A204.1 (cell line): Measurements from ENCODE around the gene NGFR.

Experiments
- FAIRE-seq: peaks from 2 replicates; lab custom pipeline; 2012; peaks lifted over from hg19 to GRCh38; lab: Jason Lieb, UNC

Gene NGFR

DNA sequence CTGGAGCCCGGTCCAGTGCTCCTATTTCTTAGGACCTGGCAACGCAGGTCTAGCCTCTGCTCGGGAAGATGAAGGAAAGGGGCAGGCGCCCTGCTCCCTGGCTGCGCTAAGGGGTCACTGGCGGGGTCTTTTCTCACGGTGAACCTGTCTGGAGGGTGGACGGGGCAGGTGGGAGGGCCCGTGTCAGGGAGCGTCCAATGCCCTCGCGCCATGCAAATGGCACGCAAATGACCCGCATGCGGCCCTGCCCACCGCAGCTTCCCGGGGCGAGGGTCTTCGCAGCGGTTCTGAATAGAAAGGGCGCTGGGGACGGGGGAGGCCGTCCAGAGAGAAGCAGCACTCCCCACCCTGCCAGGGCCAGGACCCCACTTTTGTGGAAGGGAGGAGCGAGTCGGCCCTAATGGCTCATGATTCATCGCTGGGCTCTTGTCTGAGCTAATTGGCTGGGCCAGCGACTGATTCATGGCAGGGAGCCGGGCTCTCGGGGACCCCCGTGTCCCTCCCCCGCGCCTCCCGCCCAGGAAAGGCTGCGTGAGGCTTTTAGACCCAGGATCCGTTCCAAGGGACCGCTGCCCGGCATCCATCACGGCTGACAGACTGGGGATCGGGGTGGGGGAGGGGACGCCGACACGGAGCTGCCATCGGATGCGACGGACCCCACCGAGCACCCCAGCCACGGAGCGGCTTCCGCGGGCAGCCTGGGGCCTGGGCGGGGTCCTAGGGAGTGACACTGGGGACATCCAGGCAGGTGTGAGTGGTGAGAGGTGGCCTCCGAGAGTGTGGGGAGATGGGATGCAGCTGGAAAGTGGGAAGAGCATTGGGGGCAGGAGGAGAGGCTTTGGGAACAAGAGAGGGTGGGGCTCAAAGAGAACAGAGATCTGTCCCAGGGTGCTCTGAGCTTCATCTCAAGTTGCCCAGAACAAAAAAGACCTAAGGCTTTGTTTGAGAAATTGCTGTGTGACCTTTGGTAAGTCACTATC lies 25.0 kb upstream of the NGFR start:
- FAIRE-seq, result no peak

DNA sequence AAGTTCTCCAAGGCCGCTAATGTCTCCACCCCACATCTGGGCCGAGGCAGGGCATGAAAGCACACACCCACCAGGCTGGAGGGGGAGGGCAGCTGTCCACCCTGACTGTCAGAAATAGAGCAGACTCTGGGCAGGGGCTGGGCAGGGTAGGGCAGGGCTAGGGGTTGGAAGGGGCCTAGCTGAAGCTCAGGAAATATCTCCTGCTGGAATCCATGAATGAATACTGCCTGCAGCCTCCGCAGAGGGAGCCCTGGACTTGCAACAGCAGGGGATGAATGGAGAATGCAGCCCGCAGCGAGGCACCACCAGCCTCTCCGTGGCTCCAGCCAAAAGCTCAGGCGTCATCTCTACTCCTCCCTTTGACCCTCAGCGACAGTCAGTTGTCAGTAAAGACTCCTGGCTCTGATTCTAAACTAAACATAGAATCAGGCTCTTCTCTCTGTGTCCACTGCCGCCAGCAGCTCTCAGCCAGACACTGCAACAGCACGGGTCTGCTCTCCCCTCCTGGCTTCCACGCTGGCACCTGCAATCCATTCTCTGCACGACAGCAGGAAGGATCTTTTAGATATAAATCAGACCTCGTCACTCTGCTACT lies 23.9 kb upstream of the NGFR start:
- no peak for FAIRE-seq

DNA sequence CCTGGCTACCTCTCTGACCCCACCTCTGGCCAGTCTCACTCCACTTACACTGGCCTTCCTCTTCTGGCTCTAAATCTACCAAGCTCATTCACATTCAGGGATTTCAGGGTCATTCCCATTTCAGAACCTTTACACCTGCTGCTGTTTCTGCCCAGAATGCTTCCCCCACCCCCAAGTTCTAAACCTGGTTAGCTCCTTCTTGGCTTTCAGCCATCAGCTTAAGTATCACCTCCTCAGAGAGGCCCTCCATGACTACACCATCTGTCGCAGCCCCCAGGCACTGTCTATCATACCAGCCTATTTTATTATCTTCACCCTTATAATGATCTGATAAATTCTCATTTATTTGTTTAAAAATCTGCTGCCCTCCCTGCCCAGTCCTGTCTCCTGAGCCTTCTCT lies 23.3 kb upstream of the NGFR start:
- FAIRE-seq, result no peak

DNA sequence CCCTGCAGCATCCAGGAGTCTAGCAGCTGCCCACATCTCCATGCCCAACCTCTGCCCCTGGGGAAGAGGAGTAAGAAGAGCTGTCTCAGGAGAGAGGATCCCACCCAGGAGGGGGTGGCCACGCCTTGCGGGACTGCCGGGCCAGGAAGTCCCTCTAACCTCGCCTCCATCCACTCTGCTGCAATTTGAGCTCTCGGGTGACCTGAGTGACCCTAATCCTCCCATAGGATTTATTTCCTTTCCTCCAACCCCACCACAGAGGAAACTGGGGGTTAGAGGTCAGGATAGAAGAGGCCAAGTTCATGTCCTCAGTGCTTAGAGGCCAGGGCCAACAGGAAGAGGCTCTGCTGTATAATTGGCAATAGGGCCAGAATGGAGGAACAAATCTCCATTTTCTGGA lies 22.6 kb upstream of the NGFR start:
- FAIRE-seq, result no peak

DNA sequence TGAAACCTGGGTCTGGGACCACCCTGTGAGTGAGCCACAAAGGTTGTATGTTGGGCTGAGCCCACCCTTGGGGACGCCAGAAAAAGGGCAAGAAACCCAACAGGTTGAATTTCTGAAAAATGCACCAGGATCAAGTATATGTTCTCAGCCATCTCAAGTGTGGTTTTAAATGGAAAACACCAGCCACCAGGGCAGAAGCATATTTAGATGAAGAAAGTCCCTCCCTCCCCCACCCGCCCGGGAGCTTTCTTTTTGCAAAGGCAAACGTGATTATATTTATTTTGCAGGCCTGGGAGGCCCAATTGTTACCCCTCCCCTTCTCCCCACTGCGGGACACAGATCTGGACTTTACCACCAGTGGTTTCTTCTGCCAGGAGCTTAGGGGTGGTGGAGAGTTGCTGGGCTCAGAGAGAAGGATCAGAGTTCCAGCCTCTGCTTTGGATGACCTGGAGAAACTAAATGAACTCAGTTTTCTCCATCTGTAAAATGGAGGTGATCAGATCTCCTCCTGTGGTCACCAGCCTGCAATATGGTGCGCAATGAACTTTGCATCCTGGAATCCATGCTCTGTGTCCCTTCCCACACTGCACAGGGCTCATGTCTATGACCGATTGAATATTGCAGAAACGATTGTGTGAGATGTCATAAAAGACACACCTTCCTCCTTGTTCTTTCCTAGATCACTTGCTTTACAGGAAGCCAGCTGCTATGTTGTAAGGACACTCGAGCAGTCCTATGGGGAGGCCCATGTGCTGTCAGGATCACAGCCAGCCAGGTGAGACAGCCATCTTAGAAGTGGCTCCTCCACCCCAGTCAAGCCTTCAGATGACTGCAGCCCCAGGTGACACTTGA lies 21.0 kb upstream of the NGFR start:
- FAIRE-seq, result no peak

DNA sequence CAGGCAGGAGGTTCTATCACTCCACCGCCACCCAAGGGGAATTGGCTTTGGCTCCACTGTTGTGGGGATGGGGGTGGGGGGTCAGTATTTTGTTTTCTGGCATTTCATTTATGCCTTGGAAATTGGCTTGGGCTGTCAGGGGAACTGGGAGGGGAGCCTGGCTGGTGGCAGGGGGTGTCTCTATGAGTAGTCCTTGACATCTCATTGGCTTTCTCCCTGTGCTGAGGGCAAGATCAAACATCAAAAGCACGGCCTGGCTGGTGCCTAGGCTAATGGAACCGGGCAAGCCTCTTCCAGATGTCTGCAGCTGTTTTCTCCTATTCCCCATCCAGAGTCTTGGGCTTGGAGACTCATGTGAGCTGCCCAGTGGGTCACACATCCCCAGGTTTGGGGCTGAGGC lies 17.4 kb upstream of the NGFR start:
- FAIRE-seq, result no peak

DNA sequence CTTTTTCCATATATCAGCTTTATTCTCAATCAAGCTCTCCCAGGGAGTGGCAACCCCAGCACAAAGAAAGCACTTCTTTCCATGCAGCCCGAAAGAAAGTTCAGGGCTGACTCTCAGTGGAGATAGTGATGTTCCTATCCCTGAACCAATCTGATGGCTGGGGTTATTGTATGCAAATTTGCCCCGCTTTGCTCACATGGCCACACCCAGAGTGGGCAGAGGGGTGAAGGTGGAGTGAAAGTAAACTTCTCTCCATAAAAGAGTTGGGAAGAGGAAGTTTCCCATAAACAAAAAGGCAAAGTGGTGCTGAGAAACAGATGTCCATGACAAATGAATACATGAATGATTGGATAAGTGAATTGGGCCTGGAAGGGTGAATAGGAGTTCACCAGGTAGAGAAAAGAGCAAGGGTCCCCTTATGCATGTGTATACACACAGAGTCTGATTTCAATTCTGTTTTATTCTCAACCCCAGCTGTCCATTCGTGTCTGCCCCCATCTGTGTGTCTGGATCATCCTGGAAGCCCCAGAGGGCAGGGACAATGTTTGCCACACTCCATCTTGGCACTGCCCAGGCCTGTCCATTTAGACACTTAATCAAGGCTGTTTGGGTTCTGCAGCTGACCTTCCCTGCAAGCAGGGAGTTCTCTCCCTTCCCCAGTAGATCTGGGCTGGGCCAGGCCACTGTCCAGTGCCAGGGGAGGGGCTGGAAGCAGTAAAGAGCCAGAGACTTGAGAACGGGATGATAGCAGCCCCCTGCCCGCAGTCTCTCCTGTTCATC lies 14.1 kb upstream of the NGFR start:
- FAIRE-seq, result no peak

DNA sequence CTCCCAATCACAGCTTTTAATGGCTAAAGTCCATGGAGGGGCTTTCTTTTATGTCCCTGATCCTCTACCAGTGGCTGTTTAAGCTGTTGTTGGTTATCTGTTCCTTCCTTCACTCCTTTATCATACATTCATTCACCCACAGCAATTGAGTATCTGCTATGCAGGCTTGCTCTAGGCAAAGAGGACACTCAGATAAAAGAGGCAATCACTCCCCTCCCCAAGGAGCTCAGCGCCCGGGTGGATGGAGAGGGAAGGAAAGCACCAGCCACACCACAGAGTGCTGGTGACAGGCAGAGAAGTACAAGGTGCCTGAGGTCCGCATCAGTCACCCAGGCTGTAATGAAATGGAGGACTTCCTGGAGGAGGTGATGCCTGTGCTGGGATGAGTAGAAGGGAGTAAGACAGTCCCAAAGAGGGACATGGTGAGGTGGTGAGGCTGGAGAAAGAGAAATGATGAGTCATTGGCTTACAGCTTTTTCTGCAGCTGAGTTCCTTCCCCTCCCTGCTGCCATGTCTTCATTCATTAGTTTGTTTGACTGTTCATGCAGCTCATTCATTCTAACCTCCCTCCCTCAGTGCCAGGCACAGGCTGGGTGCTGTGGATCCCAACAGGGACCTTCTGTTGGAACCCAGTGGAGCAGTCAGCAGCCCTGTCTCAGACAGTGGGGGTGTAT lies 12.8 kb upstream of the NGFR start:
- FAIRE-seq, result no peak

DNA sequence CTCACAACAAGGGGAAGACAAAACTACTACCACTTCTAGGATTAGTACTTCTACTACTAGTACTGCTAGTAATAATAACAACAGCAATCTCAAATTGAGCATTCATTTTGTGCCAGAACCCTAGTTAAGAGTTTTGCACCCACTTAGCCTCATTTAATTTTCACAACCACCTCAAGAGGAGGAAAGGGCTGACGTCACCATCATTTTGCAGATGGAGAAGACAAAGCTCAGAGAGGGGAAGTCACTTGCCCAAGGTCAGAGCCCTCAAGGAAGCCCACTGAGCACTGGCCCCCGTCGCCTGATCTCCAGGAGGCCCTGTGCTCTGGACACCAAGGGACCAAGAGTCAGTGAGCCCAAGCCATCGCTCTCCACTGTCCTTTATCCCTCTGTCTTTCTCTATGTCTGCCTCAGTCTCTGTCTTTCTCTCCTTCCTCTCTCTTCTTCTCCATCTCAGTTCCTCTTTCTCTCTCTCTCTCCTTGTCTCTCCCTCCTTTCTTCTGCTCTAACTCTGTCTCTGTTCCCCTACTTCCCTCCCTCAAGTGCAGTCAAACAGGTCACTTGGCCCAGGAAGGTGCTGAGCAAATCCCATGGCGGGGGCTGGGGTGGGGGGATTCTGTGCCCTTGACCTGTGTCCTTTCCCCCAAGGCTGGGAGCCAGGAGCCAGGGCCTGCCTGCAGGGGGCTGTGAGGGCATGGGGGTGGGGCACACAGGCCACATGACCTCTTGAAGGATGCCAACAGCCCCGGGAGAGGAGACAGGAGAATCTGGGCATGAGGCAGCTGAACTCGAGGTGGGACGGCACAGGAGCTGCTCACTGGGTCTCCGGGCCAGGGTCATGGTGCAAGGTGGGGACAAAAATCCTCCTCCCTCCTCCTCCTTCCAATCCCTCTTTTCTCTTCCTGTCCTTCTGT lies 11.2 kb upstream of the NGFR start:
- FAIRE-seq, result no peak

DNA sequence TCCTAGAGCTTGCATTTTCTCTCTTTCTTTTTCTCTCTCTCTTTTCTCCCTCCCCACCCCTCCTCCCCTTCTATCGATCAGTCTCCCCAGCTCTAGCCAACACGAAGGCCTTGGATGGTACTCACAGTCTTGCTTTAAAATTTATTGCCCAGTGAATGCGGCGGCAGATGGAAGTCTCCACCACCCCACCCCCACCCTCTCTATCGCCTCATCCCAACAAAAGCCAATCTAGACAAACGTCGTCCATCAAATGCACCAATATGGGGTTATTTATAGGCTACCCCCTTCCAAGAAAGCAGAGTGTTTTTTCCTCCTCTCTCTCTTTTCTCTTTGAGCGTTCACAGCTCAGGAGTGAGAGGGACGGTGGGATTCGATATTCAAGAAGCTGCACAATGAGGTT lies 10.5 kb upstream of the NGFR start:
- no peak for FAIRE-seq

DNA sequence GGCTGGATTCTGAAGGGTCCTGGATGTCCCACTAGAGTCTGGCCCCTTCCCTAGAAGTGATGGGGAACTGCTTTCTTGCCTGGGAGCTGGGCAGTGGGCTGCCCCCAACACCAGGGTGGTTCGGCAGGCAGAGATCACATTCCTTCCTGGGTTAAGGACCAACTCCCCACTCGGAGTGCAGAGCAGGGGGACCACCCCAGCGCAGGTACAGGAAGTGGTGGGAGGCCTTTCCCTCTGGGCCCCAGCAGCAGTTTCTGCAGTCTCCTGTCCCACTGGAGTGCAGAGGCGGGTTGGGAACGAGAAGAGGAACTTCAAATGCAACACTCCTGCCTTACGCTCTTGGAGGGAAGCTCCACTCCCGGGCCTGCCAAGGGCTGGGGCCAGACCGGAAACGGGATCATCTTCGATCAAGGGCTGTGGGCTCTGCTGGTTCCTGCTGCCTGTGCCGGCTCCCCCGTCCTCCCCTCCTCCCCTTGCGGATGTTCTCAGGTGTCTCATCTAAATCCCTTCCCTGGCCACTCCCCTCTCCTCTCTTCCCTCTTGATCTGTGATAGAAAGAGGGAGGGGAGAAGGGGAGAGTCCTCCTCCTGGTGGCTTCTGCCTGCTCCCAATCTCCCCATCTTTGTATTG lies 9.0 kb upstream of the NGFR start:
- no peak for FAIRE-seq

DNA sequence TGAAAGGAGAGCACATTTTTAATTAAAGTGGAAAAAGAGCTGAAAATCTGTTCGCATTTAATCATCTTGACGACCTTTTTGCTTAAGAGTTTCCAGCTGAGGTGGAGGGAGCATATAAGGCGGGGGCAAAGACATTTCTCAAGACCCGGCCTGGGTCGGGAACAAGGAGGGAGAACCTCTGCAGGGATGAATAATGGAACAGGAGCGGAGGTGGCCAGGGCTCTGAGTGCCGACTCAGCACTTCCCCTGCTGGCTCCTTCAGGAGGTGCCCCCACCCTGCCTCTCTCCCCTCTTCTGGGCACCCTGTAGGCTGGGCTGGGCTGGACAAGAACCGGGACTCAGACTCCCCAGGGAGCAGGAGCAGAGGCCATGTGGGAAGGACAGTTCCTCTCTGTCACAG lies 7.9 kb upstream of the NGFR start:
- no peak for FAIRE-seq

DNA sequence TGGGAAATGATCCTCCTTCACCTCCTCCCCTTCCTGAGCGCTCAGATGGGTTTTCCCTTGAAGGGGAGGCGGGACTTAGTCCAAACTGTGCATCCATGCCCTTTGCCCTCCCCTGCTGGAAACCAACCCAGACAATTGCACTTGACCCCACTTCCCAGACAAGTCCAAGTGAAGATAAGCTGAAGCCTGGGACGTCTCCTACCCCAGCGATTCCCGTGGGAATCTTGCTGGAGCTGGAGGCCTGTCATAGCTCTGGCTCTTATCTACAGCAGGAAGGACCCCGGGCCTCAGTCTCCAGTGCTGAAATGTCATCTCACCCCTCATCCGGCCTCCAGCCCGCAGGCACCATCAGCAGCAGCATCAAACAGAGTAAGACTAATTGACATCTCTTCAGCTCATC lies 6.5 kb upstream of the NGFR start:
- no peak for FAIRE-seq

DNA sequence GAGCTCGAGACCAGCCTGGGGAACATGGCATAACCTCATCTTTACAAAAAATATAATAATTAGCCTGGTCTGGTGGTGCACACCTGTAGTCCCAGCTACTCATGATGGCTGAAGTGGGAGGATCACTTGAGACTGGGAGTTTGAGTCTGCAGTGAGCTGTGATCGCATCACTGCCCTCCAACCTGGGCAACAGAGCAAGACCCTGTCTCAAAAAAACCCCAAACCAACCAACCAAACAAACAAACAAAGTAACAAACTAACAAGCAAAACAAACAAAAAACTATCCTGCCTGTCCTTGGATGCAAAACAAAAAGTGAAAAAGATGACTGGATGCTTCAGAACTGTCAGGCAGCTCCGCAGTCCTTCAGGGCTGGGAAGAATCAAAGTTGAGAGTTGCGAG lies 5.7 kb upstream of the NGFR start:
- no peak for FAIRE-seq

DNA sequence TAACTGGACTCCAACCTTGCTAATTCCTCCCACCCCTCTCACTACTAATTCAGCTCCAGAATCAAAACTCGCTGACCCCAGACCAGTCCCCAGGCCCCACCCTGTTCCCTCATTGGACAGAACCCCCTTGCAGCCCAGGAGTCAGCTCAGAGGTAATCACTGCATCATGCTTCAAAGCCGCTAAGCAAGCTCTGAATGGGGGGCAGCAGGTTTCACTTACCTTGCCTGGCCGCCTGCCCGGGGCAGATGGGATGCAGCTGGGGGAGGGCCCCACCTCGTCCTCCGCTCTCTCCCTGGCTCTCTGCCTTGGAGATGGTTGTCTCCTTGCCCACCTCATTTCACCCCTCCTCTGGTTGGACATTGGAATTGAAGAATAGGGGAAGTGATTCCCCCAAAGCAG lies 4.8 kb upstream of the NGFR start:
- no peak for FAIRE-seq

DNA sequence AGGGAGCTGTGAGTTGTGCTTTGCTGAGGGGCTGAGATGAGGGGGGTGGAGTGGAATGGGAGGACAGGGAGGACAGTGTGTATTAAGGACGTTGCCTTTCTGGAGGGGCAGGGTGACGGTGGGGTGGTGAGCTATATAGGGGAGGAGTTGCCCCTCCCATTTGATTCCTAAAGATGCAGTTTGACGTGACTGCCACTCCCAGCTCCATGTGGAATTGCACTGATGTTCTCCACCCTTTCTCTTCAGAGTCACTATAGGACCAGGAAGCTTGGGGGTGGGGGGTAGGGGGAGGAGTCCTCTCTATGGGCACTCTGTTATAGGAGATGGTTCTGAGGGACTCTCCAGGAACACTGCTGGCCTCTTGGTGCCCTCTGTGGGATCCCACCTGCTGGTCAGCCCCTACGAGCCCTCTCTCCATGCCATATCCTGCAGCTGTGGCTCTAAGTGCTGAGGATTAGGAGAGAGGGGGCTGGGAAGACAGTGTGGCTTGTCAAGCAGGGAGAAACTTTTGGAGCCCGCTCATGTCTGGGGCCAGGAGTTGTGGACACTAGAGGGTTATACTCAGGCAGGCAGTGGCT lies 3.8 kb upstream of the NGFR start:
- FAIRE-seq, result no peak

DNA sequence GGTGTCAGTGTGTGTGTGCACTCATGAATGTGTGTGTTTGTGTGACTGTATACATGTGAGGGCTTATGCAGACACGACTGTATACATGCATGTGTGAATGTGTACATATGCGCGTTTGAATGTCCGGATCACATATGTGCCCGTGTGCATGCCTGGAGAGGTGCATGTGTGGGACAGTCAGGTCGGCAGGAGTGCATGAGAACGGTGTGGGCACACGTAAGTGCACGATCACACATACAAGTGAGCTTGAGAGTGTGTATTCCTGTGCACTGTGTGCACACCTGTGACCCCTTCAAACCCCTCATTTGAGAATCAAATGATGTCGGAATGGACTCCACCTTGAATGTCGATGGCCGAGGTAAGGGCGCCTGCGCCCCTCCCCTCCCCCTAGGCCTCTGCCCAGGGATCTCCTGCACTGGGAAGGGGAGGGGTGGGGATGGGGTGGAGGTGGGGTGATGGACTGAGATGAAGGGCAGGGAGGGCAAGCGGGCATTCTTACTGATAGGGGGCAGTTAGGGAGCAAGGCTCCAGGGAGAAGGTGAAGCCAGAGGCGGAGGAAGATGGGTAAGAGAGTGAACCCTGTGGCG lies 601 bp upstream of the NGFR start:
- FAIRE-seq, result no peak

DNA sequence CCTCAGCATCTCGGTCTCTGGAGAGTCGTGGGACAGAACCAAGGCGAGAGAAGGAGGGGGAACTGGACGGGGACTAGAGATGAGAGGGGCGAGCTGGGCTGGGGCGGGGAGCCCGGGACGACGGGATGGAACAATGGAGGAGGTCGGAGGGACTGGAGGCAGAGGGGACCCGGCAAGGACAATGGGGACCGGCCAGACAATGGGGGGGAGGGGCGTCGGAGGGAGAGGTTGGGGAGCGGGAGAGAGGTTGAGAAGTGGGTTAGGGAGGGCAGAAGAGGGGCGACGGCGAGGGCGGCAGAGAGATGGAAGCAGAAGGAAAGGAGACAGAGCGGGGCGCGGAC lies 719 bp downstream of the NGFR start:
- FAIRE-seq, result no peak

DNA sequence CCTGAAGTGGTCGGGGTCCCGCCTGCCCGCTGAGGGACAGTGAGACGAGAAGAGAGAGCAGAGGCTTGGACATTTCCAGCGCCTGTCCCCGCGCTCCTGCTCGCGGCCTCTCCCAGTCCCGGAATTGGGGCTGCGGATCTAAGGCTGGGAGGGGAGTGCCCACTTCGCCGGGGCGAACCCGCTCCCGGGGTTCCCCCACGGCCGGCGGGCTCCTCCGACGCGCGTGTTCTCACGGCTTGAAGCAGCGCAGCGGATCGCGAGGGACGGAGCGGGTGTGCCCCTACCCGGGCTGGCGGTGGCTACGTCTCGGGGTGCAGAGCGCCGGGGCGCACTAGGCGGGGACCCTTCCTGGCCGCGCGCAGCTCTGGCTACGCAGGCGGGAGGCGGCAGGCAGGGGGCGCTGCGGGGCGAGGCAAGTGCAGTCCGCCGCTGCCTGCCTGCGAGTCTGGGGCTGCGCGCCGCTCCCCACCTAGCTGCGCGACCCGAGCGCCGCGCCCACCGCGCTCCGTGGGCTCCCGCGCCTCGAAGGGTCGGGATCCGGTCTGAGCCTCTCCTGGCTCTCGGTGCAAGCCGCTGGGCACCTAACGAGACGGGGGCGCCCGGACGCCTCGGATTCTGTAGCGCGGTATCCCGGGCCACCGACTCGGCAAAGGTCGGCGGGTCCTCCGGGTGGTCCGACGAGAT lies 1.2 kb downstream of the NGFR start:
- FAIRE-seq, result no peak
